ENCODE measurements around the gene SLC22A1. TPM values are rescaled to one million over a fixed set of nuclear protein-coding genes. Genes with fewer than 3 reads are reported as not detected.

Gene SLC22A1
- total RNA-seq (2021) (0.41 to 1.2 TPM (median 0.78 TPM) in 3 replicates), Bru-seq, nascent RNA (percentile 26 among the genes with signal in this experiment)
- long read RNA-seq, experiment 1 = 0 reads
- long read RNA-seq, experiment 2 = 0 reads
- long read RNA-seq, experiment 3, partial matches to known transcripts = 0 of 2 reads
- long read RNA-seq, experiment 3, other reads (novel, unspliced or antisense) = 2 of 2 reads

DNA sequence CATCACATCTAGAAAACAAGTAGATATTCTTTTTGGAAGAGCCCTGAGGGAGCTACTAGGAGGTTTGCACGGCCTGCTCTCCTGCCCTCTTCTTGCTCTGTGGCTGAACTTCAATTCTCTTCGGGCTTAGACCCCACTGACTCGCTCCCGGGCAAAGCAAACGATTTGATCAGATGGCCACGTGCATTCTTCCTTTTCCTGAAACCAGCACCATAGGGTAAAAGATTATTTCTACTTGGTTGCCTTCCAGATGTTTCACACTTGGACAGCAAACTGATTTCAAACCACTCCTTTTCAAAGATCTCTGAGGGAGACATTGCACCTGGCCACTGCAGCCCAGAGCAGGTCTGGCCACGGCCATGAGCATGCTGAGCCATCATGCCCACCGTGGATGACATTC is at the start of gene SLC22A1:
TSS of gene SLC22A1 (plus strand) at position 258 of the 400 bp plus-strand sequence. CDS start at position 379, 121 bp downstream.
- peaks cover 27% of the 10 kb centered on the region for H3K9me3 Mint-ChIP-seq
- ATAC-seq = no peak
- no peaks in the 10 kb centered on the region for H3K4me1 Mint-ChIP-seq
- ChIA-PET POLR2A (no interaction called here), CTCF (no interaction called here)
- H3K27ac Mint-ChIP-seq = no peak within 1 kb of the TSS
- DNase-seq (ENCODE audit: low spot score) = no peak
- H3K4me3 Mint-ChIP-seq = no peak within 1 kb of the TSS
- peaks cover 6% of the 10 kb centered on the region for H3K36me3 Mint-ChIP-seq
- H3K27me3 Mint-ChIP-seq (ENCODE audit: low read depth) = no peaks in the 10 kb centered on the region
- TF ChIP-seq ZNF219 (CRISPR knock-in tag; IDR thresholded peaks at IDR 0.05; ENCODE audit: borderline replicate concordance) = no peak
- no peak for TF ChIP-seq USF2 (CRISPR knock-in tag; IDR thresholded peaks at IDR 0.05)
- no peak for TF ChIP-seq ZNF121 (CRISPR knock-in tag; IDR thresholded peaks at IDR 0.05)
- TF ChIP-seq, protein P1, sequence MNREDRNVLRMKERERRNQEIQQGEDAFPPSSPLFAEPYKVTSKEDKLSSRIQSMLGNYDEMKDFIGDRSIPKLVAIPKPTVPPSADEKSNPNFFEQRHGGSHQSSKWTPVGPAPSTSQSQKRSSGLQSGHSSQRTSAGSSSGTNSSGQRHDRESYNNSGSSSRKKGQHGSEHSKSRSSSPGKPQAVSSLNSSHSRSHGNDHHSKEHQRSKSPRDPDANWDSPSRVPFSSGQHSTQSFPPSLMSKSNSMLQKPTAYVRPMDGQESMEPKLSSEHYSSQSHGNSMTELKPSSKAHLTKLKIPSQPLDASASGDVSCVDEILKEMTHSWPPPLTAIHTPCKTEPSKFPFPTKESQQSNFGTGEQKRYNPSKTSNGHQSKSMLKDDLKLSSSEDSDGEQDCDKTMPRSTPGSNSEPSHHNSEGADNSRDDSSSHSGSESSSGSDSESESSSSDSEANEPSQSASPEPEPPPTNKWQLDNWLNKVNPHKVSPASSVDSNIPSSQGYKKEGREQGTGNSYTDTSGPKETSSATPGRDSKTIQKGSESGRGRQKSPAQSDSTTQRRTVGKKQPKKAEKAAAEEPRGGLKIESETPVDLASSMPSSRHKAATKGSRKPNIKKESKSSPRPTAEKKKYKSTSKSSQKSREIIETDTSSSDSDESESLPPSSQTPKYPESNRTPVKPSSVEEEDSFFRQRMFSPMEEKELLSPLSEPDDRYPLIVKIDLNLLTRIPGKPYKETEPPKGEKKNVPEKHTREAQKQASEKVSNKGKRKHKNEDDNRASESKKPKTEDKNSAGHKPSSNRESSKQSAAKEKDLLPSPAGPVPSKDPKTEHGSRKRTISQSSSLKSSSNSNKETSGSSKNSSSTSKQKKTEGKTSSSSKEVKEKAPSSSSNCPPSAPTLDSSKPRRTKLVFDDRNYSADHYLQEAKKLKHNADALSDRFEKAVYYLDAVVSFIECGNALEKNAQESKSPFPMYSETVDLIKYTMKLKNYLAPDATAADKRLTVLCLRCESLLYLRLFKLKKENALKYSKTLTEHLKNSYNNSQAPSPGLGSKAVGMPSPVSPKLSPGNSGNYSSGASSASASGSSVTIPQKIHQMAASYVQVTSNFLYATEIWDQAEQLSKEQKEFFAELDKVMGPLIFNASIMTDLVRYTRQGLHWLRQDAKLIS (CRISPR knock-in tag; IDR thresholded peaks at IDR 0.05; ENCODE audit: borderline replicate concordance) = no peak
- no peak for TF ChIP-seq ESRRA (CRISPR knock-in tag; IDR thresholded peaks at IDR 0.05; ENCODE audit: borderline replicate concordance)
- TF ChIP-seq ATF2 (CRISPR knock-in tag; IDR thresholded peaks at IDR 0.05; ENCODE audit: borderline replicate concordance, low read depth) = no peak
- TF ChIP-seq, protein P2, sequence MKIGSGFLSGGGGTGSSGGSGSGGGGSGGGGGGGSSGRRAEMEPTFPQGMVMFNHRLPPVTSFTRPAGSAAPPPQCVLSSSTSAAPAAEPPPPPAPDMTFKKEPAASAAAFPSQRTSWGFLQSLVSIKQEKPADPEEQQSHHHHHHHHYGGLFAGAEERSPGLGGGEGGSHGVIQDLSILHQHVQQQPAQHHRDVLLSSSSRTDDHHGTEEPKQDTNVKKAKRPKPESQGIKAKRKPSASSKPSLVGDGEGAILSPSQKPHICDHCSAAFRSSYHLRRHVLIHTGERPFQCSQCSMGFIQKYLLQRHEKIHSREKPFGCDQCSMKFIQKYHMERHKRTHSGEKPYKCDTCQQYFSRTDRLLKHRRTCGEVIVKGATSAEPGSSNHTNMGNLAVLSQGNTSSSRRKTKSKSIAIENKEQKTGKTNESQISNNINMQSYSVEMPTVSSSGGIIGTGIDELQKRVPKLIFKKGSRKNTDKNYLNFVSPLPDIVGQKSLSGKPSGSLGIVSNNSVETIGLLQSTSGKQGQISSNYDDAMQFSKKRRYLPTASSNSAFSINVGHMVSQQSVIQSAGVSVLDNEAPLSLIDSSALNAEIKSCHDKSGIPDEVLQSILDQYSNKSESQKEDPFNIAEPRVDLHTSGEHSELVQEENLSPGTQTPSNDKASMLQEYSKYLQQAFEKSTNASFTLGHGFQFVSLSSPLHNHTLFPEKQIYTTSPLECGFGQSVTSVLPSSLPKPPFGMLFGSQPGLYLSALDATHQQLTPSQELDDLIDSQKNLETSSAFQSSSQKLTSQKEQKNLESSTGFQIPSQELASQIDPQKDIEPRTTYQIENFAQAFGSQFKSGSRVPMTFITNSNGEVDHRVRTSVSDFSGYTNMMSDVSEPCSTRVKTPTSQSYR (CRISPR knock-in tag; IDR thresholded peaks at IDR 0.05) = no peak

DNA sequence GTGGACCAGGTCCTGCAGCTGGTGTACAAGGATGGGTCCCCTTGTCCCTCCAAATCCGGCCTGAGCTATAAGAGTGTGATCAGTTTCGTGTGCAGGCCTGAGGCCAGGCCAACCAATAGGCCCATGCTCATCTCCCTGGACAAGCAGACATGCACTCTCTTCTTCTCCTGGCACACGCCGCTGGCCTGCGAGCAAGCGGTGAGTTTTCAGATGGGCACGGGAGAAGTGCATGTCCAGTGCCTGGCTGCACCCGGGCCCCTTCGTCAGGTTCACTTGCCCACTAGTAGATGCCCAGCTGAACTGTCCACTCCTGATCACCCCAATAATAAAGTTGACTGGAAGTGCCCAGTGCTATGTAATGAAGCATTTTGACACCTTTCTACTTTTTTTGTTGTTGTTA is 48.3 kb upstream of the SLC22A1 start:
- Mint-ChIP-seq H3K36me3 (peaks cover 65% of the 10 kb centered on the region), H3K27me3 (ENCODE audit: low read depth) (no peaks in the 10 kb centered on the region), H3K4me1 (no peaks in the 10 kb centered on the region), H3K9me3 (no peaks in the 10 kb centered on the region), H3K27ac (peak overlapping the region; percentile 11; the same call in 1 of the 2 replicates), H3K4me3 (no peak overlapping the region)
- no peak for ATAC-seq
- no peak for DNase-seq (ENCODE audit: low spot score)
- CTCF ChIA-PET = interaction anchor here (1.0 to 2.0 kb wide), 2 partner anchors 15 to 382 kb away, joined by 3 to 9 read pairs; no protein-coding TSS in a partner anchor
- TF ChIP-seq, protein P3, sequence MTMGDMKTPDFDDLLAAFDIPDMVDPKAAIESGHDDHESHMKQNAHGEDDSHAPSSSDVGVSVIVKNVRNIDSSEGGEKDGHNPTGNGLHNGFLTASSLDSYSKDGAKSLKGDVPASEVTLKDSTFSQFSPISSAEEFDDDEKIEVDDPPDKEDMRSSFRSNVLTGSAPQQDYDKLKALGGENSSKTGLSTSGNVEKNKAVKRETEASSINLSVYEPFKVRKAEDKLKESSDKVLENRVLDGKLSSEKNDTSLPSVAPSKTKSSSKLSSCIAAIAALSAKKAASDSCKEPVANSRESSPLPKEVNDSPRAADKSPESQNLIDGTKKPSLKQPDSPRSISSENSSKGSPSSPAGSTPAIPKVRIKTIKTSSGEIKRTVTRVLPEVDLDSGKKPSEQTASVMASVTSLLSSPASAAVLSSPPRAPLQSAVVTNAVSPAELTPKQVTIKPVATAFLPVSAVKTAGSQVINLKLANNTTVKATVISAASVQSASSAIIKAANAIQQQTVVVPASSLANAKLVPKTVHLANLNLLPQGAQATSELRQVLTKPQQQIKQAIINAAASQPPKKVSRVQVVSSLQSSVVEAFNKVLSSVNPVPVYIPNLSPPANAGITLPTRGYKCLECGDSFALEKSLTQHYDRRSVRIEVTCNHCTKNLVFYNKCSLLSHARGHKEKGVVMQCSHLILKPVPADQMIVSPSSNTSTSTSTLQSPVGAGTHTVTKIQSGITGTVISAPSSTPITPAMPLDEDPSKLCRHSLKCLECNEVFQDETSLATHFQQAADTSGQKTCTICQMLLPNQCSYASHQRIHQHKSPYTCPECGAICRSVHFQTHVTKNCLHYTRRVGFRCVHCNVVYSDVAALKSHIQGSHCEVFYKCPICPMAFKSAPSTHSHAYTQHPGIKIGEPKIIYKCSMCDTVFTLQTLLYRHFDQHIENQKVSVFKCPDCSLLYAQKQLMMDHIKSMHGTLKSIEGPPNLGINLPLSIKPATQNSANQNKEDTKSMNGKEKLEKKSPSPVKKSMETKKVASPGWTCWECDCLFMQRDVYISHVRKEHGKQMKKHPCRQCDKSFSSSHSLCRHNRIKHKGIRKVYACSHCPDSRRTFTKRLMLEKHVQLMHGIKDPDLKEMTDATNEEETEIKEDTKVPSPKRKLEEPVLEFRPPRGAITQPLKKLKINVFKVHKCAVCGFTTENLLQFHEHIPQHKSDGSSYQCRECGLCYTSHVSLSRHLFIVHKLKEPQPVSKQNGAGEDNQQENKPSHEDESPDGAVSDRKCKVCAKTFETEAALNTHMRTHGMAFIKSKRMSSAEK (CRISPR knock-in tag; IDR thresholded peaks at IDR 0.05; ENCODE audit: borderline replicate concordance) = no peak
- no peak for TF ChIP-seq NR1H2 (CRISPR knock-in tag; IDR thresholded peaks at IDR 0.05)
- no peak for TF ChIP-seq ZNF263 (CRISPR knock-in tag; IDR thresholded peaks at IDR 0.05; ENCODE audit: low read depth)
- TF ChIP-seq SP1 (CRISPR knock-in tag; conservative IDR thresholded peaks at IDR 0.05) = no peak
- no peak for TF ChIP-seq OVOL2 (CRISPR knock-in tag; IDR thresholded peaks at IDR 0.05; ENCODE audit: borderline replicate concordance)
- no peak for TF ChIP-seq CREM (CRISPR knock-in tag; IDR thresholded peaks at IDR 0.05)
- no peak for TF ChIP-seq SMAD4 (CRISPR knock-in tag; IDR thresholded peaks at IDR 0.05)
- POLR2A ChIA-PET = no interaction called here
